A549 (cell line): Measurements from ENCODE around the gene CRYBA4.

ENCODE experiments used
- ZNF302 ChIP-seq: fragments of 250-450 bp; sonication (Bioruptor Pico); IDR thresholded peaks from 2 replicates; pipeline ENCODE4 v1.9.0; 2021; ENCODE audit warnings: inconsistent platforms, mild to moderate bottlenecking, moderate library complexity
- TF ChIP-seq, protein P1 (sequence below): fragments of >200 bp; sonication (Bioruptor Twin); formaldehyde crosslinking; IDR thresholded peaks from 3 replicates; pipeline ENCODE4 v1.5.1; 2016

DNA sequence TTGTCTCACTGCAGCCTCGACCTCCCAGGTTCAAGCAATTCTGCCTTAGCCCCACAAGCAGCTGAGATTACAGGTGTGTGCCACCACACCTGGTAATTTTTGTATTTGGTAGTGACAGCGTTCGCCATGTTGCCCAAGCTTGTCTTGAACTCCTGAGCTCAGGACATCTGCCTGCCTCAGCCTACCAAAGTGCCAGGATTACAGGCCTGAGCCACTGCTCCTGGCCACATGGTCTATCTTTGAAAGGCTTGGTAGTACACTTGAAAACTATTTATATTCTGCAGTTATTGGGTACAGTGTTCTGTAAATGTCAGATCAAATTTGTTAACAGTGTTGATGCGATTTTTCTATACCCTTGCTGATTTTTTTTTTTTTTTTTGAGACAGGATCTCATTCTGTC, 9.5 kb downstream of the CRYBA4 start:
- no peak for TF ChIP-seq ZNF302 (CRISPR knock-in tag)
- TF ChIP-seq, protein P1, sequence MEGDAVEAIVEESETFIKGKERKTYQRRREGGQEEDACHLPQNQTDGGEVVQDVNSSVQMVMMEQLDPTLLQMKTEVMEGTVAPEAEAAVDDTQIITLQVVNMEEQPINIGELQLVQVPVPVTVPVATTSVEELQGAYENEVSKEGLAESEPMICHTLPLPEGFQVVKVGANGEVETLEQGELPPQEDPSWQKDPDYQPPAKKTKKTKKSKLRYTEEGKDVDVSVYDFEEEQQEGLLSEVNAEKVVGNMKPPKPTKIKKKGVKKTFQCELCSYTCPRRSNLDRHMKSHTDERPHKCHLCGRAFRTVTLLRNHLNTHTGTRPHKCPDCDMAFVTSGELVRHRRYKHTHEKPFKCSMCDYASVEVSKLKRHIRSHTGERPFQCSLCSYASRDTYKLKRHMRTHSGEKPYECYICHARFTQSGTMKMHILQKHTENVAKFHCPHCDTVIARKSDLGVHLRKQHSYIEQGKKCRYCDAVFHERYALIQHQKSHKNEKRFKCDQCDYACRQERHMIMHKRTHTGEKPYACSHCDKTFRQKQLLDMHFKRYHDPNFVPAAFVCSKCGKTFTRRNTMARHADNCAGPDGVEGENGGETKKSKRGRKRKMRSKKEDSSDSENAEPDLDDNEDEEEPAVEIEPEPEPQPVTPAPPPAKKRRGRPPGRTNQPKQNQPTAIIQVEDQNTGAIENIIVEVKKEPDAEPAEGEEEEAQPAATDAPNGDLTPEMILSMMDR = no peak
